ENCODE data around the gene ENAM.

Gene ENAM

DNA sequence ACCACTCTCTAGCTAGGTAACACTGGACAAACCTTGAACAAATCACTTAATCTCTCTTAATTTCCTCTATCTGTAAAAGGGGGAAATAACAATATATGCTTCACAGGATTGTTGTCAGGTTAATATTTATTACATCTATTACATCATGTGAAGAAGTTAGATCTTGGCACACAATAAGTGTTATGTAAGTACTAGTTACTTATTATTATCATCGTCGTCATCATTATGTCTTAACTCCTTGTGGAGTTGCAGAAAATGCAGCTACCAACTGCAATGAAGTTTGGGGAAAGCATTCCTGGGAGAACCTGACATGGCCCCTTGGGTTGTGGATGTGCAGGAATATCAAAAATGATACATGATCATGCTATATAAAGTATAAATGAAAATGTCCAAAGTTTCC is 42.5 kb downstream of the ENAM start:
- TF ChIP-seq, protein P1, sequence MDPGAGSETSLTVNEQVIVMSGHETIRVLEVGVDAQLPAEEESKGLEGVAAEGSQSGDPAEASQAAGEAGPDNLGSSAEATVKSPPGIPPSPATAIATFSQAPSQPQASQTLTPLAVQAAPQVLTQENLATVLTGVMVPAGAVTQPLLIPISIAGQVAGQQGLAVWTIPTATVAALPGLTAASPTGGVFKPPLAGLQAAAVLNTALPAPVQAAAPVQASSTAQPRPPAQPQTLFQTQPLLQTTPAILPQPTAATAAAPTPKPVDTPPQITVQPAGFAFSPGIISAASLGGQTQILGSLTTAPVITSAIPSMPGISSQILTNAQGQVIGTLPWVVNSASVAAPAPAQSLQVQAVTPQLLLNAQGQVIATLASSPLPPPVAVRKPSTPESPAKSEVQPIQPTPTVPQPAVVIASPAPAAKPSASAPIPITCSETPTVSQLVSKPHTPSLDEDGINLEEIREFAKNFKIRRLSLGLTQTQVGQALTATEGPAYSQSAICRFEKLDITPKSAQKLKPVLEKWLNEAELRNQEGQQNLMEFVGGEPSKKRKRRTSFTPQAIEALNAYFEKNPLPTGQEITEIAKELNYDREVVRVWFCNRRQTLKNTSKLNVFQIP (CRISPR knock-in tag; IDR thresholded peaks at IDR 0.05; ENCODE audit: borderline replicate concordance, low read depth): no peak
- TF ChIP-seq, protein P2, sequence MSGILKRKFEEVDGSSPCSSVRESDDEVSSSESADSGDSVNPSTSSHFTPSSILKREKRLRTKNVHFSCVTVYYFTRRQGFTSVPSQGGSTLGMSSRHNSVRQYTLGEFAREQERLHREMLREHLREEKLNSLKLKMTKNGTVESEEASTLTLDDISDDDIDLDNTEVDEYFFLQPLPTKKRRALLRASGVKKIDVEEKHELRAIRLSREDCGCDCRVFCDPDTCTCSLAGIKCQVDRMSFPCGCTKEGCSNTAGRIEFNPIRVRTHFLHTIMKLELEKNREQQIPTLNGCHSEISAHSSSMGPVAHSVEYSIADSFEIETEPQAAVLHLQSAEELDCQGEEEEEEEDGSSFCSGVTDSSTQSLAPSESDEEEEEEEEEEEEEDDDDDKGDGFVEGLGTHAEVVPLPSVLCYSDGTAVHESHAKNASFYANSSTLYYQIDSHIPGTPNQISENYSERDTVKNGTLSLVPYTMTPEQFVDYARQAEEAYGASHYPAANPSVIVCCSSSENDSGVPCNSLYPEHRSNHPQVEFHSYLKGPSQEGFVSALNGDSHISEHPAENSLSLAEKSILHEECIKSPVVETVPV (CRISPR knock-in tag; IDR thresholded peaks at IDR 0.05): no peak
- TF ChIP-seq, protein P3, sequence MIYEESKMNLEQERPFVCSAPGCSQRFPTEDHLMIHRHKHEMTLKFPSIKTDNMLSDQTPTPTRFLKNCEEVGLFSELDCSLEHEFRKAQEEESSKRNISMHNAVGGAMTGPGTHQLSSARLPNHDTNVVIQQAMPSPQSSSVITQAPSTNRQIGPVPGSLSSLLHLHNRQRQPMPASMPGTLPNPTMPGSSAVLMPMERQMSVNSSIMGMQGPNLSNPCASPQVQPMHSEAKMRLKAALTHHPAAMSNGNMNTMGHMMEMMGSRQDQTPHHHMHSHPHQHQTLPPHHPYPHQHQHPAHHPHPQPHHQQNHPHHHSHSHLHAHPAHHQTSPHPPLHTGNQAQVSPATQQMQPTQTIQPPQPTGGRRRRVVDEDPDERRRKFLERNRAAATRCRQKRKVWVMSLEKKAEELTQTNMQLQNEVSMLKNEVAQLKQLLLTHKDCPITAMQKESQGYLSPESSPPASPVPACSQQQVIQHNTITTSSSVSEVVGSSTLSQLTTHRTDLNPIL (CRISPR knock-in tag; IDR thresholded peaks at IDR 0.05; ENCODE audit: low read depth): no peak
- no peak for TF ChIP-seq ESRRG (CRISPR knock-in tag; IDR thresholded peaks at IDR 0.05)
- no peak for TF ChIP-seq TCF4 (CRISPR knock-in tag; IDR thresholded peaks at IDR 0.05; ENCODE audit: borderline replicate concordance)
- TF ChIP-seq, protein P4, sequence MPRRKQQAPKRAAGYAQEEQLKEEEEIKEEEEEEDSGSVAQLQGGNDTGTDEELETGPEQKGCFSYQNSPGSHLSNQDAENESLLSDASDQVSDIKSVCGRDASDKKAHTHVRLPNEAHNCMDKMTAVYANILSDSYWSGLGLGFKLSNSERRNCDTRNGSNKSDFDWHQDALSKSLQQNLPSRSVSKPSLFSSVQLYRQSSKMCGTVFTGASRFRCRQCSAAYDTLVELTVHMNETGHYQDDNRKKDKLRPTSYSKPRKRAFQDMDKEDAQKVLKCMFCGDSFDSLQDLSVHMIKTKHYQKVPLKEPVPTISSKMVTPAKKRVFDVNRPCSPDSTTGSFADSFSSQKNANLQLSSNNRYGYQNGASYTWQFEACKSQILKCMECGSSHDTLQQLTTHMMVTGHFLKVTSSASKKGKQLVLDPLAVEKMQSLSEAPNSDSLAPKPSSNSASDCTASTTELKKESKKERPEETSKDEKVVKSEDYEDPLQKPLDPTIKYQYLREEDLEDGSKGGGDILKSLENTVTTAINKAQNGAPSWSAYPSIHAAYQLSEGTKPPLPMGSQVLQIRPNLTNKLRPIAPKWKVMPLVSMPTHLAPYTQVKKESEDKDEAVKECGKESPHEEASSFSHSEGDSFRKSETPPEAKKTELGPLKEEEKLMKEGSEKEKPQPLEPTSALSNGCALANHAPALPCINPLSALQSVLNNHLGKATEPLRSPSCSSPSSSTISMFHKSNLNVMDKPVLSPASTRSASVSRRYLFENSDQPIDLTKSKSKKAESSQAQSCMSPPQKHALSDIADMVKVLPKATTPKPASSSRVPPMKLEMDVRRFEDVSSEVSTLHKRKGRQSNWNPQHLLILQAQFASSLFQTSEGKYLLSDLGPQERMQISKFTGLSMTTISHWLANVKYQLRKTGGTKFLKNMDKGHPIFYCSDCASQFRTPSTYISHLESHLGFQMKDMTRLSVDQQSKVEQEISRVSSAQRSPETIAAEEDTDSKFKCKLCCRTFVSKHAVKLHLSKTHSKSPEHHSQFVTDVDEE (CRISPR knock-in tag; IDR thresholded peaks at IDR 0.05): no peak
- no peak for TF ChIP-seq PPARA (CRISPR knock-in tag; IDR thresholded peaks at IDR 0.05; ENCODE audit: borderline replicate concordance)
- TF ChIP-seq, protein P5, sequence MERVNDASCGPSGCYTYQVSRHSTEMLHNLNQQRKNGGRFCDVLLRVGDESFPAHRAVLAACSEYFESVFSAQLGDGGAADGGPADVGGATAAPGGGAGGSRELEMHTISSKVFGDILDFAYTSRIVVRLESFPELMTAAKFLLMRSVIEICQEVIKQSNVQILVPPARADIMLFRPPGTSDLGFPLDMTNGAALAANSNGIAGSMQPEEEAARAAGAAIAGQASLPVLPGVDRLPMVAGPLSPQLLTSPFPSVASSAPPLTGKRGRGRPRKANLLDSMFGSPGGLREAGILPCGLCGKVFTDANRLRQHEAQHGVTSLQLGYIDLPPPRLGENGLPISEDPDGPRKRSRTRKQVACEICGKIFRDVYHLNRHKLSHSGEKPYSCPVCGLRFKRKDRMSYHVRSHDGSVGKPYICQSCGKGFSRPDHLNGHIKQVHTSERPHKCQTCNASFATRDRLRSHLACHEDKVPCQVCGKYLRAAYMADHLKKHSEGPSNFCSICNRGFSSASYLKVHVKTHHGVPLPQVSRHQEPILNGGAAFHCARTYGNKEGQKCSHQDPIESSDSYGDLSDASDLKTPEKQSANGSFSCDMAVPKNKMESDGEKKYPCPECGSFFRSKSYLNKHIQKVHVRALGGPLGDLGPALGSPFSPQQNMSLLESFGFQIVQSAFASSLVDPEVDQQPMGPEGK (CRISPR knock-in tag; IDR thresholded peaks at IDR 0.05; ENCODE audit: borderline replicate concordance): no peak
- no peak for TF ChIP-seq ZNF565 (CRISPR knock-in tag; conservative IDR thresholded peaks at IDR 0.05; ENCODE audit: low read depth)
- no peak for TF ChIP-seq TOX (CRISPR knock-in tag; IDR thresholded peaks at IDR 0.05; ENCODE audit: borderline replicate concordance)
- TF ChIP-seq SNAI2 (CRISPR knock-in tag; IDR thresholded peaks at IDR 0.05): no peak
- no peak for TF ChIP-seq ZNF70 (CRISPR knock-in tag; IDR thresholded peaks at IDR 0.05)
- TF ChIP-seq RARB (CRISPR knock-in tag; IDR thresholded peaks at IDR 0.05): no peak
- TF ChIP-seq ZNF8 (CRISPR knock-in tag; IDR thresholded peaks at IDR 0.05): no peak
- no peak for TF ChIP-seq ZFP3 (CRISPR knock-in tag; IDR thresholded peaks at IDR 0.05)
- TF ChIP-seq ZFP30 (CRISPR knock-in tag; IDR thresholded peaks at IDR 0.05): no peak
- no peak for TF ChIP-seq ISL1 (CRISPR knock-in tag; IDR thresholded peaks at IDR 0.05)
- ATAC-seq: no peak

DNA sequence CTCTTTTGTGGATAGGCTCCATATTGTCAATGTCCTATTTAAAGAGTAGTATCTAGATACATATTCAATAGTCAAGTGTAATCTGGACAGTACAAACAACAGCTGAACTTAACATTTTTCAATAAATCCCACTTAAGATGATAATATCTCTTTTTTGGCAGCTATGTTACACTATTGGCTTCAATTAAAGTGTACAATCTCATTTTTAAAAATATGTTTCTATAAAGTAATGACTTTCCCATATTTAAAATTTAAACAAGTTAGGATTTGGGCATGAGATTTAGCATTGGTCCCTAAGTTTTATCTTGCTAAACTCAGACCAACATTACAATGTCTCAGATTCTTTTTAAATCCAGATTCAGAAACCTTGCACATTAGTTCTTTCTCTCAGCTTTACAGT is 45.6 kb downstream of the ENAM start:
- TF ChIP-seq, protein P2 (CRISPR knock-in tag; IDR thresholded peaks at IDR 0.05): no peak
- TF ChIP-seq ZFP3 (CRISPR knock-in tag; IDR thresholded peaks at IDR 0.05) (no peak), PPARA (CRISPR knock-in tag; IDR thresholded peaks at IDR 0.05; ENCODE audit: borderline replicate concordance) (no peak), CSDC2 (CRISPR knock-in tag; IDR thresholded peaks at IDR 0.05) (no peak), TCF4 (CRISPR knock-in tag; IDR thresholded peaks at IDR 0.05; ENCODE audit: borderline replicate concordance) (no peak), RARB (CRISPR knock-in tag; IDR thresholded peaks at IDR 0.05) (no peak), ISL1 (CRISPR knock-in tag; IDR thresholded peaks at IDR 0.05) (no peak), ZNF565 (CRISPR knock-in tag; conservative IDR thresholded peaks at IDR 0.05; ENCODE audit: low read depth) (no peak), ARNTL (CRISPR knock-in tag; IDR thresholded peaks at IDR 0.05; ENCODE audit: borderline replicate concordance, low read depth) (no peak), ZNF70 (CRISPR knock-in tag; IDR thresholded peaks at IDR 0.05) (no peak), ZNF8 (CRISPR knock-in tag; IDR thresholded peaks at IDR 0.05) (no peak), SNAI2 (CRISPR knock-in tag; IDR thresholded peaks at IDR 0.05) (no peak), ESRRG (CRISPR knock-in tag; IDR thresholded peaks at IDR 0.05) (no peak), BACH2 (CRISPR knock-in tag; IDR thresholded peaks at IDR 0.05; ENCODE audit: borderline replicate concordance) (no peak), TOX (CRISPR knock-in tag; IDR thresholded peaks at IDR 0.05; ENCODE audit: borderline replicate concordance) (no peak), OSR1 (CRISPR knock-in tag; IDR thresholded peaks at IDR 0.05) (no peak)
- TF ChIP-seq, protein P1 (CRISPR knock-in tag; IDR thresholded peaks at IDR 0.05; ENCODE audit: borderline replicate concordance, low read depth): no peak
- TF ChIP-seq, protein P5 (CRISPR knock-in tag; IDR thresholded peaks at IDR 0.05; ENCODE audit: borderline replicate concordance): no peak
- no peak for ATAC-seq

All from SK-N-SH treated with all-trans-retinoic acid at 6 μM for 48 hours (cell line).